ENCODE measurements around the gene DLGAP4.

- TF ChIP-seq CTCF (IDR thresholded peaks at IDR 0.05; ENCODE audit: low read length) (peak; percentile 34), EZH2 (optimal IDR thresholded peaks at IDR 0.05; ENCODE audit: low read depth, low read length) (no peak), EZH2phosphoT487 (IDR thresholded peaks at IDR 0.05; ENCODE audit: low read length) (no peak)
These were observed 78.0 kb downstream of the DLGAP4 start for GRCh38 chr20:36384022-36384619.
